ENCODE results near the gene ENTPD8. TPM values are rescaled to one million over a fixed set of nuclear protein-coding genes. Genes with fewer than 3 reads are reported as not detected.

ENTPD8 gene
- total RNA-seq, 2 experiments from 2014 or later: not detected

GRCh38 chr9:137409515-137409914, 31.6 kb downstream of the ENTPD8 start:
- H3K4me3 Mint-ChIP-seq: no peak overlapping the region
- no peak for DNase-seq
- H3K27ac ChIP-seq (ENCODE audit: low read depth in 1 of 2, low read length in 2 of 2): no peak overlapping the region
- intact Hi-C loops (cut with DNase I, micrococcal nuclease): loop anchor here in 1 of 2 experiments (5.0 kb wide), 1 partner anchor 417 kb away; the partner anchor contains the start of gene PAXX
- no peak for TF ChIP-seq CTCF (IDR thresholded peaks at IDR 0.05)
- POLR2A ChIA-PET: interaction anchor here (2.1 kb wide), 1 partner anchor 13 kb away, joined by 8 read pairs; the partner anchor contains the start of genes EXD3 and NOXA1
- H3K36me3 ChIP-seq (ENCODE audit: insufficient read depth, low read length): no peaks in the 10 kb centered on the region
- no peaks in the 10 kb centered on the region for H3K9me3 ChIP-seq (ENCODE audit: control insufficient read depth in 1 of 2, insufficient read depth in 1 of 2, low read length in 2 of 2)
- H3K27me3 ChIP-seq (ENCODE audit: control insufficient read depth in 1 of 2, insufficient read depth in 2 of 2, low read length in 2 of 2): peaks cover 0 to 10% of the 10 kb centered on the region in 2 experiments
- H3K27me3 Mint-ChIP-seq: peaks cover 5% of the 10 kb centered on the region
- peaks cover 30% of the 10 kb centered on the region for H3K4me1 ChIP-seq (ENCODE audit: insufficient read depth, low read length)
- H3K27ac Mint-ChIP-seq: no peak overlapping the region
- no peak overlapping the region for H3K4me3 ChIP-seq (ENCODE audit: low read length)
- no peaks in the 10 kb centered on the region for H3K36me3 Mint-ChIP-seq (ENCODE audit: low read depth)
- ATAC-seq (ENCODE audit: poor library complexity): no peak
- H3K4me1 Mint-ChIP-seq (ENCODE audit: low read depth): peaks cover 5% of the 10 kb centered on the region
- no peaks in the 10 kb centered on the region for H3K9me3 Mint-ChIP-seq
- CTCF ChIA-PET: interaction anchor here (2.0 kb wide), 1 partner anchor 108 kb away, joined by 5 read pairs; the partner anchor contains the start of gene NRARP

- Mint-ChIP-seq H3K27me3 (peaks cover 5% of the 10 kb centered on the region), H3K27ac (no peak overlapping the region), H3K4me3 (no peak overlapping the region), H3K9me3 (no peaks in the 10 kb centered on the region), H3K4me1 (ENCODE audit: low read depth) (no peaks in the 10 kb centered on the region), H3K36me3 (ENCODE audit: low read depth) (no peaks in the 10 kb centered on the region)
- ChIA-PET CTCF (interaction anchor here (1.0 to 2.0 kb wide), 2 partner anchors 14 to 107 kb away, joined by 3 to 5 read pairs; partner anchors contain the start of genes EXD3, NOXA1 and NRARP), POLR2A (interaction anchor here (1.2 to 2.1 kb wide), 2 partner anchors 14 to 107 kb away, joined by 4 to 8 read pairs; partner anchors contain the start of genes EXD3, NOXA1 and NRARP)
- H3K4me1 ChIP-seq (ENCODE audit: insufficient read depth, low read length): peaks cover 30% of the 10 kb centered on the region
- H3K27me3 ChIP-seq (ENCODE audit: control insufficient read depth in 1 of 2, insufficient read depth in 2 of 2, low read length in 2 of 2): peaks cover 0 to 10% of the 10 kb centered on the region in 2 experiments
- H3K4me3 ChIP-seq (ENCODE audit: low read length): no peak overlapping the region
- ATAC-seq (ENCODE audit: poor library complexity) (no peak), DNase-seq (no peak)
- intact Hi-C loops (cut with DNase I, micrococcal nuclease): loop anchor here in 1 of 2 experiments (5.0 kb wide), 1 partner anchor 417 kb away; the partner anchor contains the start of gene PAXX
- no peak overlapping the region for H3K27ac ChIP-seq (ENCODE audit: low read depth in 1 of 2, low read length in 2 of 2)
- no peaks in the 10 kb centered on the region for H3K36me3 ChIP-seq (ENCODE audit: insufficient read depth, low read length)
- H3K9me3 ChIP-seq (ENCODE audit: control insufficient read depth in 1 of 2, insufficient read depth in 1 of 2, low read length in 2 of 2): no peaks in the 10 kb centered on the region
- no peak for TF ChIP-seq CTCF (IDR thresholded peaks at IDR 0.05)
These were observed 32.3 kb downstream of the ENTPD8 start for GRCh38 chr9:137408651-137409405.

GRCh38 chr9:137407590-137408300, 33.4 kb downstream of the ENTPD8 start:
- ATAC-seq (ENCODE audit: poor library complexity): no peak
- Histone ChIP-seq H3K27ac (ENCODE audit: low read depth in 1 of 2, low read length in 2 of 2) (no peak overlapping the region), H3K4me3 (ENCODE audit: low read length) (no peak overlapping the region), H3K9me3 (ENCODE audit: control insufficient read depth in 1 of 2, insufficient read depth in 1 of 2, low read length in 2 of 2) (no peaks in the 10 kb centered on the region), H3K4me1 (ENCODE audit: insufficient read depth, low read length) (peaks cover 30% of the 10 kb centered on the region), H3K27me3 (ENCODE audit: control insufficient read depth in 1 of 2, insufficient read depth in 2 of 2, low read length in 2 of 2) (peaks cover 0 to 10% of the 10 kb centered on the region in 2 experiments), H3K36me3 (ENCODE audit: insufficient read depth, low read length) (no peaks in the 10 kb centered on the region)
- H3K27ac Mint-ChIP-seq: no peak overlapping the region
- CTCF ChIA-PET: interaction anchor here (2.0 kb wide), 1 partner anchor 106 kb away, joined by 5 read pairs; the partner anchor contains the start of gene NRARP
- H3K4me3 Mint-ChIP-seq: no peak overlapping the region
- intact Hi-C loops (cut with DNase I, micrococcal nuclease): loop anchor here (2.0 to 5.0 kb wide), 3 partner anchors 105 to 415 kb away; partner anchors contain the start of genes NRARP (in 1 of the 2) and PAXX (in 1 of the 2)
- POLR2A ChIA-PET: interaction anchor here (1.2 kb wide), 1 partner anchor 105 kb away, joined by 4 read pairs; the partner anchor contains the start of gene NRARP
- H3K9me3 Mint-ChIP-seq: no peaks in the 10 kb centered on the region
- no peak for TF ChIP-seq CTCF (IDR thresholded peaks at IDR 0.05)
- H3K36me3 Mint-ChIP-seq (ENCODE audit: low read depth): no peaks in the 10 kb centered on the region
- DNase-seq: no peak
- H3K27me3 Mint-ChIP-seq: peaks cover 5% of the 10 kb centered on the region
- no peaks in the 10 kb centered on the region for H3K4me1 Mint-ChIP-seq (ENCODE audit: low read depth)

All from CD4-positive, alpha-beta T cell (primary cell).